Effector CD8-positive, alpha-beta T cell (primary cell): ENCODE results near the gene TRIO.
"Not testable (repeated sequence)": the region's sequence is repeated elsewhere in the genome, so short reads cannot be mapped to it uniquely, and the experiment has no call there.

Experiments used
- DNase-seq: peaks from one replicate; lab custom pipeline; 2025; lab: John Stamatoyannopoulos, UW

Gene TRIO

DNA sequence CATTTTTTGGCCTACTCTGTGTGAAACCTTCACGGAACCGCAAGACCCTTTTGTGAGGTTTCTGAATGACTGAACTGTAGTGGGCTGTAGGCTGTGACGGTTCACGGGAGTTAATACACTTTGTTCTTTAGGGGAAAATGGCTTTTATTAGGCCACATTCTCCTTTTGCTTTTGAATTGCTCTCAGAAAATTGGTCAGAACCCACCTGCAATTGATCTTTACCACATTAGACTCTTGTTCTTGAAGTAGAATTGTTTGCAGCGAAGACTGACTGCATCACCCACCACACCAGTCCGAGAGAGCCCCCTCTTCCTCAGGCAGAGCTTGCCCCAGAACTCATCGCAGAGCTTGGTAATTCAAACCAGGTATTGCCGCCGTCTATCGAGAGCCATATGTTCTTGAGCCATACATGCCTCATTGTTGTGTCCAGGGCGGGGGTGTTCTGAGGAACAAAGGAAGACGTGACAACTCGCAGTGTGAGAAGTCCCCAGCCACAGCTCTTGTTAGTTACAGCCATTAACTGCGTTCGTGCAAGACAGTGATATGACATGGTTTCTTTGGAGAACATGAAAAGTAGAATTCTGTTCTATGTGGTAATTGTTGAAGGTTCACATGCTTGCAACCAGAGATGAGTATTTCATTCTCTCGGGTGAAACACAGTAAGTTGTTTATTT lies 272.0 kb downstream of the TRIO start:
- DNase-seq: no peak

DNA sequence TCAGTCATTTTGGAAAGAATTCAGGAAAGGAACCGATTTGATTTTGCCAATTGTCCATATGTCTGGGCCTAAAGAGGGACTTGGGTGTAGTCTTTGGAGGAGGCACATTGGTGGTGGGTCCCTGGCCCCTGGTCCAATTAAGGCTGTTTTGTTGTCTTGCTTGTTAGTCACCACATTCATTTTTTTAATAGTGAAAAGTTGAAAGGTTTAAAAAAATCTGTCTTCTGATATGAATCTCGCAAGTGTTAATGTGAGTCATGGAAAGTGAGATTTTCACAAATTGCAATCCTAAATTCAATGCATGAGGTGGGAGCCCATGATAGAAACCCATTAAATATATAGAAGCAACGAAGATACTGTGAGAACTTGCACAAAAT lies 272.5 kb downstream of the TRIO start:
- no peak for DNase-seq

- DNase-seq: no peak
Observed at GRCh38 chr5:14416621-14417275, 273.6 kb downstream of the TRIO start.

DNA sequence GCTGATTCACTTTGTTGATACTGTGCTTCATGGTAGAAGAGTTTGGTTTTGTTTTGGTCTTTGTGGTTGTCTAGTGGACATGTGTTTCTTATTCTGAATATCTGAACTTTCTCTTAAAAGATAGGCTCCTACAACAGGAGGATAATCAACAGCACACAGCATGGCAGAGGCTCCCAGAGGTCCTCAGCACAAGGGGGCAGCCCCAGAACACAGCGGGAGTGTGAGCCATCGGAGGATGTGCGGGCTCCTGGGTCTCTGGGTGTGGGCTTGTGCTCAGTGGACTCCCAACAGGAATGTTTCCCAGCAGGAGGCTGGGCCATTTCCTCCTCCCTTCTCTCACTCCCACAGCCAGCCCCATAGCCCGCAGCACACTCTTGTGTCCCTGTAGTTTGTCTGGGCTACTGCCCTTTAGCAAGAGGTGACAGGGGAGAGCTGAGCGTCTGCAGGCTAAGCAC lies 274.2 kb downstream of the TRIO start:
- DNase-seq: no peak

DNA sequence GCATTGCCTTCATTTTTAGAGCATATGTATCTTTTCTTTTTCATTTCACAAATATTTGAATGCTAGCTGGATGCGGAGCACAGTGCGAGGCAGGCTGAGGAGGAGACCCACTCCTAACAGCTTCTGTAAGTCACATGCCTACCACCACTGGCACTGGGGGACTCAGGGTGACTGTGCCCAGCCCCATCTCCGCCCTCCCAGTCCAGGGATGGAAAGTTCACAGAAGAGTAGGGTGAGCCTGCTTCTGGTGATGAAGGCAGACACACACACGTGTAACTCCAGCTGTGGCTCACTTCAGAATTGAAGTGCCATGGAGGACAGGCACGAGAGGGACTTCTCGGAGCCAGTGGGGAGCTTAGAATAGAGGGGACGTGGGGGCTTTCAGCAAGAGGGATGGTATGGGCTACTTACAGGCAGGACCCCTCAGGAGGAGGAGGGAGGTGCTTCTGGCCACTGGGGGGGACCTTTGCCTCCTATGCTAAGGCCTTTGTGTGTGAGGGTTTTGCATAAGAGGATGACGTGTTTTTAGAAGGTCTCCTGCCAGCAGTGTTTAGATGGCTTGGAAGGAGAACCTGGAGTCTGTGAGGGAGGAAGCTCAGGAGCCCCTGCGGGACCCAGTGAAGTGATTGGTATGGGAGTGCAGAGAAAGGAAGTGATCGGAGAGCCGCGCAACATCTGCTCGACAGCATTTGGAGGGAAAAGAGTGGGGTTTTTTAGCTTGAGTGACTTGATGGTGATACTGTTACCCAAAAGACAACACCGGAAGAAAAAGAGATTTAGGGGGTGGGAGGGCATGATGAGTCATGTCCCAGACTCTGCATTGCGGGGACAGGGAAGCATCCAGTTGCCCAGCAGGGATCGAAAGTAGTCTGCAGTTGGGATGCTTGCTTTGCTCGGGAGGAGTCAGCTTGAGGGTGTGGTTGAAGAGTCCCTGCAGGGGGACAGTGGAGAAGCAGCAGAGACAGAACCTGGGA lies 274.9 kb downstream of the TRIO start:
- no peak for DNase-seq

GRCh38 chr5:14419686-14420085 lies 276.5 kb downstream of the TRIO start:
- DNase-seq: no peak

GRCh38 chr5:14420101-14420811 lies 277.1 kb downstream of the TRIO start:
- DNase-seq: no peak

DNA sequence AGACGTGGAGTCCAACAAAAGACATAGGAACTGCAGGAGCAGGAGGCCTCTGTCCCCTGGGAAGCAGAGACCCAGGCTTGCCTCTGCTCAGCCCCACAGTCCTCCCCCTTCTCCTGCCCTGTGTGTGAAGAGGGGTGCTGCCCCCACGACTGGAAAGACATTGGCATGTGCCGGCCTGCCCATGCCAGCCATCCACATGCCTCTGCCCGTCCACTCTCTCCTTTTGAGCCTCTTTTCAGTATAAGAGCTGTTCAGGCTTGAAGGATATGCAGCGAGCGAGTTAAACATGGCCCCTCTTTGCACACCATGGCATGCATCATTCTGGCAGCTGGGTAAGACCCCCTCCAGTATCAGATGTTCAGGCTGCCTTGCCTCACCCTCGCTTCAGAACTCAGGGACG lies 278.7 kb downstream of the TRIO start:
- DNase-seq: no peak

DNA sequence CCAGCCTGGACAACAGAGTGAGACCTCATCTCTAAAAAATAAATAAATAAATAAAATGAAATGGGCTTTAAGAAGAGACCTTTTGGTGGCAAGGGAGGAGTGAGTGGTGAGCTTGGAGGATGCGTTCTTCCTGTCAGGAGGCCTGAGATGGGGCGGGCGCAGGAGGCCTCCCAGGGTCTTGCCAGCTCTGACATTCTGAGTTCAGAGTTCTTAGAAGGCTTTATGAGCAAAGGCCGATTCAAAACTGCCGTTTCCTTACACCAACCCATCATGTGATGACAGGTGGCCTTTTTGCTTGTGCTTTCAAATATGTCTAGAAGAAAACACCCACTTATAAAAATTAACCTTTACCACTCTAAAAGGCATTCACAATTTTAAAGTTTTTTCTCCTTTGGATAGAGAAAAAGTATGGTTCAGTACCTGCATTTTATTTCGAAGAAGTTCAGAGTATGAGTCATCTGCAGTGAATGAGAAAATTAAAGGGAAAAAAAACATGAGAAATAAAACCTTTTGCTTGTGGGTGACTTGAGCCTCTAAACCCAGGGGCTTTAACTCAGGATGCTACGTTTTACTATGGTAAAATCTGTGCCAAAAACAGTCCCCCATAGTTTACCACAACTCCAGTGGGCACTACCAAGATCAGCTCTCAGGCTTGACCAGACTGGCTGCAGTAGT lies 281.0 kb downstream of the TRIO start:
- DNase-seq: no peak

DNA sequence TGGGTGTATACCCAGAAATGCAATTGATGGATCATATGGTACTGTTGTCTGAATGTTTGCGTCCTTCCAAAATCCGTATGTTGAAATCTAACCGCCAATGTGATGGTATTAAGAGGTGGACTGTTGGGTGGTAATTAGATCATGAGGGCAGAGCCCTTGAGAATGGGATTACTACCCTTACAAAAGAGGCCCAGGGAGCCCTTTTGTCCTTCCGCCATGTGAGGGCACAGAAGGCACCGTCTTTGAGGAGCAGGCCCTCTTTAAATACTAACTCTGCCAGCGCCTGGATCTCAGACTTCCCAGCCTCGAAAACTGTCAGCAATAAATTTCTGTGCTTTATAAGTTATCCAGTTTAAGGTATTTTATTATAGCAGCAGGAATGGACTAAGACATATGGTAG lies 282.4 kb downstream of the TRIO start:
- DNase-seq: no peak

GRCh38 chr5:14426521-14426920 lies 283.4 kb downstream of the TRIO start:
- no peak for DNase-seq

GRCh38 chr5:14428302-14429081 lies 285.4 kb downstream of the TRIO start:
- no peak for DNase-seq

- no peak for DNase-seq
Observed at GRCh38 chr5:14429101-14430050, 286.2 kb downstream of the TRIO start.

GRCh38 chr5:14431534-14431933 lies 288.4 kb downstream of the TRIO start:
- DNase-seq: no peak

DNA sequence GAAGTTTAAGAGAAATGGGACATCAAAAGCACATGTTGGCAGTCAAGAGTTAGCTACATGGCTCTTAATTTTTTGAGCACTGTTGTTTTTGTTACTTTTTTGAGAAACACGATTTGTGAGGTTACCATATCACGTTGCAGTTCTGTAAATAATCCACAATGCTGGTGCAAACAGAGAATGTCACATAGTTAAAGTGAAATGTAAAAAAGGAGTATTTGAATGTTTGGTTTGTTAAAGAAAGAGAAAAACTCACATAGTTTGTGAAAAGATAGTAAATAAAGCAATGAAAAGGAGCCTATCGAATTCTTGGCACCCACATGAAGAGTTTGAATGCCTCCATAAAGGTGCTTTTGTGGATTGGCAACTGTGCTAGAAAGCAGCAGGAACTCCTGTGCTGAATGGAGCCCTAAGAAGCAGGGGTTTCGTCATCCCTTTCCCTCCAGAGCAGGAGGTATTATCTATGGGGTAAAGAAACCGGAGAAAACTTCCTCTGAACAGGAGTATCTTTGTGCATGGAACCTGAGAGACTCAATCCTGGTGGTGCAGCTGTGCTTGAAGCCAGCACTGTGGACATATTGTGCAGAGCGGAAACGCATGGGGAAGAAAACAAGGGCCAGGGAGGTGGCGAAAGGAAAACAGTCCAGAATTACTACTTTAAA lies 289.9 kb downstream of the TRIO start:
- DNase-seq: no peak

DNA sequence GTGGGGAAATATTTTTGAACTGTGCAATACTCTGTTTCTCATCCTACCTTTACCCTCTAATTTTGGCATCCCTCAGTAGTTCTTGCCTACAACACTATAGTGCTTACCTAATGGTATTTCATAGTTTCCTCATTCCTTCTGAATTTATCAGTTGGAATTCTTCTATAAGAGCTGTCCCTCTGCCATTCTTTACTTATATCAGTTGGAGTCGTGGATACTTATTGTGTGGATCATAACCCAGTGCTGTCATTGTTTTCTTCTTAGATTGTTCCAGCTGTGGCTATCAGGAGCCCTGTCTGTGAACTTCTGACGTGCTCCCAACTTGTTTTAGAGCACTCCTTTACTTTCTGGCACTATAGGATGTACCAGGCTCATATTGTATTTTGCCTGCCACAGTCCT lies 292.3 kb downstream of the TRIO start:
- no peak for DNase-seq

DNA sequence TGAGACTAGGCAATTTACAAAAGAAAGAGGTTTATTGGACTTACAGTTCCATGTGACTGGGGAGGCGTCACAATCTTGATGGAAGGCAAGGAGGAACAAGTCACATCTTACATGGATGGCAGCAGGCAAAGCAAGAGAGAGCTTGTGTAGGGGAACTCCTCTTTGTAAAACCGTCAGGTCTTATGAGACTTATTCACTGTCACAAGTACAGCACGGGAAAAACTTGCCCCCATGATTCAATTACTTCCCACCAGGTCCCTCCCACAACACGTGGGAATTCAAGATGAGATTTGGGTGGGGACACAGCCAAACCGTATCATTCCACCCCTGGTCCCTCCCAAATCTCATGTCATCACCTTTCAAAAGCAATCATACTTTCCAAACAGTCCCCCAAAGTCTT lies 293.0 kb downstream of the TRIO start:
- not testable (repeated sequence) for DNase-seq

- no peak for DNase-seq
Observed at GRCh38 chr5:14436801-14437542, 293.8 kb downstream of the TRIO start.
